ENCODE measurements around the gene ACTG1. TPM values are rescaled to one million over a fixed set of nuclear protein-coding genes. Genes with fewer than 3 reads are reported as not detected.

Gene ACTG1
- total and polyA plus RNA-seq, 2 of the 13 experiments (the other 11 are each of a cell fraction or from before 2014, with no cell fraction given), result 973 to 1,138 TPM

DNA sequence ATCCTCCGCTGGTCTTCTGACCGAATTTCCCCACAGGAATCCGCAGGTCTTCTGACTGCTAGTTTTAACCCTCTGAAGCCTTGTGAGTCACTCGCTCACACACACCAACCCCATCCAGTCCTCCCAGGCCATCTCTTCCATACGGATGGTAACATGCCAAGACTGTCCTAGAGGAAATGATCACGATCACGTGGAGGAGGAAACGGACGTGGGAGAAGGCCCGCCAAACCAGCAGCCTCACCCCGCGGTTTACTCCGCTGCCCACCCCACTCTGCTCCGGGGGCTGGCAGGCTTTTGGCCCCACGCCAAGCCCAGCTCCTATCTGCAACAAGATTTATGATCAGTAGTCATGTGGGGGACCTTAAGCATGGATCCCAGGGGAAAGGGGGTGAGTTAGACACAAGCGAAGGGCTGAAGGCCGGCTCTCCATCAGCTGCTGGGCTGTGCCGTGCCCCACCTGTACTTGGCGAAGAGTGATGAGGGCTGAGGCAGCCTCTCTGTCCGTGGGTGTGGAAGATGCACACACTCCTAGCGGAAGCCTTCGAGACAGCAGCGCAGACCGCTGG, 41.1 kb upstream of the ACTG1 start (continued):
- TF ChIP-seq, protein P1, sequence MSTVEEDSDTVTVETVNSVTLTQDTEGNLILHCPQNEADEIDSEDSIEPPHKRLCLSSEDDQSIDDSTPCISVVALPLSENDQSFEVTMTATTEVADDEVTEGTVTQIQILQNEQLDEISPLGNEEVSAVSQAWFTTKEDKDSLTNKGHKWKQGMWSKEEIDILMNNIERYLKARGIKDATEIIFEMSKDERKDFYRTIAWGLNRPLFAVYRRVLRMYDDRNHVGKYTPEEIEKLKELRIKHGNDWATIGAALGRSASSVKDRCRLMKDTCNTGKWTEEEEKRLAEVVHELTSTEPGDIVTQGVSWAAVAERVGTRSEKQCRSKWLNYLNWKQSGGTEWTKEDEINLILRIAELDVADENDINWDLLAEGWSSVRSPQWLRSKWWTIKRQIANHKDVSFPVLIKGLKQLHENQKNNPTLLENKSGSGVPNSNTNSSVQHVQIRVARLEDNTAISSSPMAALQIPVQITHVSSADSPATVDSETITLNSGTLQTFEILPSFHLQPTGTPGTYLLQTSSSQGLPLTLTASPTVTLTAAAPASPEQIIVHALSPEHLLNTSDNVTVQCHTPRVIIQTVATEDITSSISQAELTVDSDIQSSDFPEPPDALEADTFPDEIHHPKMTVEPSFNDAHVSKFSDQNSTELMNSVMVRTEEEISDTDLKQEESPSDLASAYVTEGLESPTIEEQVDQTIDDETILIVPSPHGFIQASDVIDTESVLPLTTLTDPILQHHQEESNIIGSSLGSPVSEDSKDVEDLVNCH (CRISPR knock-in tag; IDR thresholded peaks at IDR 0.05), result no peak
- no peak for TF ChIP-seq HMGA1 (CRISPR knock-in tag; conservative IDR thresholded peaks at IDR 0.05)
- TF ChIP-seq RBAK (CRISPR knock-in tag; IDR thresholded peaks at IDR 0.05), result no peak
- no peak for TF ChIP-seq ZNF101 (CRISPR knock-in tag; IDR thresholded peaks at IDR 0.05; ENCODE audit: borderline replicate concordance, low read depth)
- no peak for TF ChIP-seq SMAD1 (CRISPR knock-in tag; IDR thresholded peaks at IDR 0.05; ENCODE audit: borderline replicate concordance, low read depth)
- TF ChIP-seq ZBTB38 (CRISPR knock-in tag; IDR thresholded peaks at IDR 0.05), result peak; percentile 90
- TF ChIP-seq ZNF562 (CRISPR knock-in tag; IDR thresholded peaks at IDR 0.05; ENCODE audit: borderline replicate concordance), result no peak
- TF ChIP-seq THAP9 (CRISPR knock-in tag; IDR thresholded peaks at IDR 0.05; ENCODE audit: borderline replicate concordance), result no peak
- no peak for TF ChIP-seq DPF2 (CRISPR knock-in tag; IDR thresholded peaks at IDR 0.05; ENCODE audit: borderline replicate concordance, low read depth)
- no peak for TF ChIP-seq SMC3 (IDR thresholded peaks at IDR 0.05; ENCODE audit: low read length)
- no peak for TF ChIP-seq NR2C2 (CRISPR knock-in tag; IDR thresholded peaks at IDR 0.05; ENCODE audit: borderline replicate concordance)
- TF ChIP-seq ZNF292 (CRISPR knock-in tag; IDR thresholded peaks at IDR 0.05; ENCODE audit: borderline replicate concordance, low read depth), result no peak
- no peak for TF ChIP-seq POLR2G (IDR thresholded peaks at IDR 0.05; ENCODE audit: low read depth, low read length)
- 0 out of 2 replicates have a peak, but pooled peaks have one; percentile 12 for TF ChIP-seq ZNF331 (CRISPR knock-in tag; IDR thresholded peaks at IDR 0.05)
- TF ChIP-seq FOXJ3 (CRISPR knock-in tag; IDR thresholded peaks at IDR 0.05; ENCODE audit: borderline replicate concordance), result no peak
- TF ChIP-seq TBX3 (IDR thresholded peaks at IDR 0.05; ENCODE audit: borderline replicate concordance), result no peak
